Fibroblast of skin of back (primary cell): ENCODE data around the gene RTN4. TPM values are rescaled to one million over a fixed set of nuclear protein-coding genes. Genes with fewer than 3 reads are reported as not detected.
"Not testable (repeated sequence)": the region's sequence is repeated elsewhere in the genome, so short reads cannot be mapped to it uniquely, and the experiment has no call there.

Experiments used
- DNase-seq: peaks from one replicate; pipeline ENCODE4 v3.0.0-alpha.2; 2013
- polyA plus RNA-seq, 2 experiments: library from polyadenylated mRNA; unstranded; fragments of 120-200 nt; gene quantifications; one replicate each; pipeline ENCODE4 v1.2.1, GENCODE V29; 2013; ENCODE audit not compliant: insufficient read length in 2 of 2

The RTN4 gene, protein sequence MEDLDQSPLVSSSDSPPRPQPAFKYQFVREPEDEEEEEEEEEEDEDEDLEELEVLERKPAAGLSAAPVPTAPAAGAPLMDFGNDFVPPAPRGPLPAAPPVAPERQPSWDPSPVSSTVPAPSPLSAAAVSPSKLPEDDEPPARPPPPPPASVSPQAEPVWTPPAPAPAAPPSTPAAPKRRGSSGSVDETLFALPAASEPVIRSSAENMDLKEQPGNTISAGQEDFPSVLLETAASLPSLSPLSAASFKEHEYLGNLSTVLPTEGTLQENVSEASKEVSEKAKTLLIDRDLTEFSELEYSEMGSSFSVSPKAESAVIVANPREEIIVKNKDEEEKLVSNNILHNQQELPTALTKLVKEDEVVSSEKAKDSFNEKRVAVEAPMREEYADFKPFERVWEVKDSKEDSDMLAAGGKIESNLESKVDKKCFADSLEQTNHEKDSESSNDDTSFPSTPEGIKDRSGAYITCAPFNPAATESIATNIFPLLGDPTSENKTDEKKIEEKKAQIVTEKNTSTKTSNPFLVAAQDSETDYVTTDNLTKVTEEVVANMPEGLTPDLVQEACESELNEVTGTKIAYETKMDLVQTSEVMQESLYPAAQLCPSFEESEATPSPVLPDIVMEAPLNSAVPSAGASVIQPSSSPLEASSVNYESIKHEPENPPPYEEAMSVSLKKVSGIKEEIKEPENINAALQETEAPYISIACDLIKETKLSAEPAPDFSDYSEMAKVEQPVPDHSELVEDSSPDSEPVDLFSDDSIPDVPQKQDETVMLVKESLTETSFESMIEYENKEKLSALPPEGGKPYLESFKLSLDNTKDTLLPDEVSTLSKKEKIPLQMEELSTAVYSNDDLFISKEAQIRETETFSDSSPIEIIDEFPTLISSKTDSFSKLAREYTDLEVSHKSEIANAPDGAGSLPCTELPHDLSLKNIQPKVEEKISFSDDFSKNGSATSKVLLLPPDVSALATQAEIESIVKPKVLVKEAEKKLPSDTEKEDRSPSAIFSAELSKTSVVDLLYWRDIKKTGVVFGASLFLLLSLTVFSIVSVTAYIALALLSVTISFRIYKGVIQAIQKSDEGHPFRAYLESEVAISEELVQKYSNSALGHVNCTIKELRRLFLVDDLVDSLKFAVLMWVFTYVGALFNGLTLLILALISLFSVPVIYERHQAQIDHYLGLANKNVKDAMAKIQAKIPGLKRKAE
- polyA plus RNA-seq (2013, experiment 1 of 2; ENCODE audit: insufficient read length): 729 TPM
- 523 TPM for polyA plus RNA-seq (2013, experiment 2 of 2; ENCODE audit: insufficient read length)

DNA sequence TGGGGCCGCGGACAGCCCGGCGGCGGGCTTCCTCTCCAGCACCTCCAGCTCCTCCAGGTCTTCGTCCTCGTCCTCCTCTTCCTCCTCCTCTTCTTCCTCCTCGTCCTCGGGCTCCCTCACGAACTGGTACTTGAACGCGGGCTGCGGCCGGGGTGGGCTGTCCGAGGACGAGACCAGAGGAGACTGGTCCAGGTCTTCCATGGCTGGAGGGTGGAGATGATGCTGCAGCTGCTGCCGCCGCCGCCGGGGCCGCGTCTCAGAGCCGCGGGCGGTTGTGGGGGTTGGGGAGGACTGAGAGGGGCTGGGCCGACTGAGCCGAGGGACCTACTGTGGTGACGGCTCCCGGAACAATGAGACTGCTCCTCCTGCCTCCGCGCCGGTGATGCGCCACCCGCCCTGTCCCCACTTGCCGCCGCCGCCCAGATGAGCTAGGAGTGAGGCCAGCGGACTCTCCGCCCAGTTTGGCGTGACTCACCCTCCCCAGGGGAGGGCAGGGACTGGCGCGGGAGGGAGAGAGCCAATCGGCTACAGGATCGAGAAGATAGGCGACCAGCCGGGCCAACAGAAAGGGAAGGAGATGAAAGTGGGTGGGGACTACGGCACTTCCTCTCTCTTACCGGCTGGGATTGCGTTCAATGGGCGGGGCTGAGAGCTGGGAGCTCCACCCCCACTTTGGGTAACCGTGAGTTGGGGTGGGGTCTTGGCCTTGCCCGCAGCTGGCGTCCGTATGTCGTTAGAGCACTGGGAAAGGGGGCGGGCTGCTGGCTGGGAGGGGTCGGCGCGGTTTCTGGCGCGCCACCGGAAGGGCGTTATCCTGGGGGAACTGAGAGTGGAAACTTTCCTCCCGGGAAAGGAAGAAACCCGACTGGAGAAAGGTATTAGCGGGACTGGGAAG is at the start of gene RTN4:
TSS of gene RTN4 (minus strand) at position 352 of the 895 bp plus-strand sequence. CDS start at position 201, 151 bp downstream.
- DNase-seq: peak; percentile 100

DNA sequence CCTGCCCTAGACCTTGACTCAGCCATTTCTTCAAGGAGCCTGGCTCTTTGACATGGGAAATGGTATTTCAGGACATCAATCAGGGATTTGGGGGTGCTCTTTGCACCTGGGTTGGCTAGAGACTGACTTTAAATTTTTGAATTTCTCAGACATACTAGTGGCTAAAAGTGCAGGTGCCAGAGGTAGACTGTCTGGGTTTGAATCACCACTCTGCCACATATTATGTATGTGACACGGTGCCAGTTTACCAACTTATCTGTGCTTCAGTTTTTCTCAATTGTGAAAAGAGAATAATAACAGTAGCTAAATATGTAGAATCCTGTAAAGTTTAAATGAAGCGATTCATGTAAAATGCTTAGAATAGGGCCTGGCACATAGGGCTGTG is 49.2 kb upstream of the RTN4 start:
- no peak for DNase-seq

DNA sequence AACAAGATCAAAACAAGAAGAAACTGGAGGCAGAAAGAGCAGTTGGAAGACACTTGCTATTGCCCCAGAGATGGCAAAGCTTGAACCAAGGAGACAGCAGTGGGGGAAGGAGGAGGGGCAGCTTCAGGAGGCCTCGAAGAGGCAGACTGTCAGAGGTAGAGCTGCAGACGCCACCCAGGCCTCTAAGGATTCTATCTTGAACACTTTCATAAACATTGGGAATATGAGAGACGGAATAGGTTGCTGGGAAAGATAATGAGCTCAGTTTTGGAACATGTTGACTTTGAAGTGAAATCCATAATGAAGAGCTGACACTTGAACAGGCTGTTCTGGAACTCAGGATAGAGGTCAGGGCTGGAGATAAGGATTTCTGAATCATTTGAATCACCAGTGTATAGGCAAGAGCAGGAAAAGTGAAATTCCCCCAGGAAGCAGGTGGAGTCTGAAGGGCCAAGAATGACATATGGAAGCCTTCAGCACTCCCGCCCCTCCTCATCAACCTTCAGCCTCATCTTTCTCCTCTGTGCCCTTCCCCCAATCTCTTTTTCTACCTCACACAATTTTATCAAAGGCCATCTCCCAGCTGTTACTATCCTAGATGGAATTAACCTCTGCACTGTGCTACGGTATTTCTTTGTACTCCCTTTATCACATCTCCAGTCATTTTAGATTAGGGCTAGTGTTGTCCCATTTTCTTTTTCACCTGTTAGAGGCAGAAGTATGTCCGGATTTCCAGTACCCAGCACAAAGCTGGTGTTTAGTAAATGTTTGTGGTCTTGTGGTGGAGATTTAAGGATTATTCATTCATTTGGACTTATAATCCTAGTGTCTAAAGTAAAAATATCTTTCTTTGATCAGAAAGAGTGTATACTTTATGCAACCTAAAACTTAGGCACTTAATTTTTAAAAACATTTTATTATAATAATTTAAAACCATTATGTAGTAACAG is 47.5 kb upstream of the RTN4 start:
- DNase-seq: no peak

DNA sequence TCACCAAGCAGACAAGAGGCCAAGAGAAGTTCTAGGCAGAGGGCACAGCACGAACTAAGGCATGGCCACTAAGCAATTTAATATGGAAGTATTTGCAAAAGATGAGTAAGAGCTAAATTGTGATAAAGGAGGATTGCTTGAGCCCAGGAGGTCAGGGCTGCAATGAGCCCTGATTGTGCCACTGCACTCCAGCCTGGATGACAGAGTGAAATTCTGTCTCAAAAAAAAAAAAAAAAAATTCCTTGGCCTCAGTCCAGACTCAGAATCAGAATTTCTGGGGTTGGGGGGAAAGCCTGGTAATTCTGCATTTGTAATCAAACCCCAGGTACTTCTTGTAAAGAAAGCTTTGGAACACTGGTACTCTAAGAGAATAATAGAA is 46.8 kb upstream of the RTN4 start:
- DNase-seq: no peak

DNA sequence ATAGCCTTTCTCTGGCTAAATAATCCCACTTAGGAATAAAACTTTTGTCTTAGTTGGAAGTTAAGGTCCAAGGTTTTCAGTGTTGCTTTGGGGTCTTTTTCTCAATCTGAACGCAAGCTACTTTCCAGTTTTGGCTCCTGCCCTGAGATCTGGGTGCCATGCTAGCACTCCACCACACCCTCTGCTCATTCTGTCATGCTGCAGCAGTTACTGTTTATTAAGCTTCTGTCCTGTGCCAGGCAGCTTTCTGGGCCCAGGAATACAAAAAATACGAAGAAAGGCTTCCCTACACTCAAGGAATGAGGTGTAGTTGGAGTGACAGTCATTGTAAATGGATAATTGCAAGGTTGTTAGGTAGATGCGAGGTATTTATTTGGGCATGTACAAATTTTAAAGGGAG is 46.3 kb upstream of the RTN4 start:
- DNase-seq: no peak

DNA sequence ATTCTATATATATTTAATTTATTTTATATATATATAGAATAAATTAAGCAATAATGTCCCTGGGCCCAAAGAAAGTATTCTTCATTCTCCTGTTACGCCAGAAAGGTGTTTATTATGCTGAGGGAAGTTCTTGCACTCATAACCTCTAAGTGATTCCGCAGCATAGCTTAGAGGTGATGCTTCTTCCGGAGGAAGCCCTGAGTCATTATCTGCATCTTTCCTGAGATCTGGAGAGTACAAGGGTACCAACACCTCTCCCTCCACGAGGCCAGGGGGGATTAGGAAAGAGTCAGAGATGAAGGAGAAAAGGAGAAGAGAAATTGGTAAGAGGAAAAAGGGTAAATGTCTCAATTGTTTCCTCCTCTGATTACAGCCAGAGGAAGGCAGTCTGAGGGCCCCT is 43.1 kb upstream of the RTN4 start:
- peak; percentile 57 for DNase-seq

DNA sequence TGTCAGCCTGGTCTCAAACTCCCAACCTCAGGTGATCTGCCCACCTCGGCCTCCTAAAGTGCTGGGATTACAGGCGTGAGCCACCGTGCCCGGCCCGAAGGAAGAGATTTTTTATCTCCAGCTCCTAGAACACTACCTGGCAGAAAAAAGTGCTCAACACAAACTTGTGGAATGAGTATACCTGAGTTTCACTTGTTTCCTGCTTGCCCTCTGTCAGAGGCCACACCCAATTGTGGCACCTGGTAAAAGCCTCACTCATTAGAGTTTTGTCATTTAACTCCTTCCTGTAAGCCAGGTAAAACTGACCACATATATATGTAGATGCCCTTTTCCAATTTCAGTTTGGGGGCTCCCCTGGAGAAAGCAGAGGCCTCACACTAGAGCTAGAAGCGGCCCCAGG is 42.2 kb upstream of the RTN4 start:
- DNase-seq: no peak

DNA sequence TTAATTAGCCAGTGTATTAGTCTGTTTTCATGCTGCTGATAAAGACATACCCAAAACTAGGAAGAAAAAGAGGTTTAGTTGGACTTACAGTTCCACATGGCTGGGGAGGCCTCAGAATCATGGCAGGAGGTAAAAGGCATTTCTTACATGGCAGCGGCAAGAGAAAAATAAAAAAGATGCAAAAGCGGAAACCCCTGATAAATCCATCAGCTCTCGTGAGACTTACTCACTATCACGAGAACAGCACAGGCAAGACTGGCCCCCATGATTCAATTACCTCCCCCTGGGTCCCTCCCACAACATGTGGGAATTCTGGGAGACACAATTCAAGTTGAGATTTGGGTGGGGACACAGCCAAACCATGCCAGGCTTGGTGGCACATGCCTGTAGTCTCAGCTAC is 41.4 kb upstream of the RTN4 start:
- DNase-seq: not testable (repeated sequence)

DNA sequence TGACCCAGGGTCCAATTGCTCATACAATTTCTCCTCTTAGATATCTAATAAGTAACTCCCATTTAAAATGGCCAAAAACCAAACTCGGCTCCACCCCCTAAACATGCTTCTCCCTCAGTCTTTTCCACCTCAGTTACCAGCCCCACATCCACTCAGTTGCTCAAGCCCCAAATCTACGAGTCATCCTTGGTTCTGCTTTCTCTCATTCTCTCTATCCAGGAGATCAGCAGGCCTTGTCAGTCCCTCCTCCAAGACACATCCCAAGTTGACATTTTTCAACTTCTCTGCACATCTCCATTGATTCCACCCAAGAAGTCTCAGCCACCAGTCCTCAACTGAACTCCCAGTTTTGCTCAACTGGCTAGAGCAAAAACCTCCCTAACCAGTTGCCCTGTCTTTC is 40.5 kb upstream of the RTN4 start:
- peak; percentile 53 for DNase-seq

DNA sequence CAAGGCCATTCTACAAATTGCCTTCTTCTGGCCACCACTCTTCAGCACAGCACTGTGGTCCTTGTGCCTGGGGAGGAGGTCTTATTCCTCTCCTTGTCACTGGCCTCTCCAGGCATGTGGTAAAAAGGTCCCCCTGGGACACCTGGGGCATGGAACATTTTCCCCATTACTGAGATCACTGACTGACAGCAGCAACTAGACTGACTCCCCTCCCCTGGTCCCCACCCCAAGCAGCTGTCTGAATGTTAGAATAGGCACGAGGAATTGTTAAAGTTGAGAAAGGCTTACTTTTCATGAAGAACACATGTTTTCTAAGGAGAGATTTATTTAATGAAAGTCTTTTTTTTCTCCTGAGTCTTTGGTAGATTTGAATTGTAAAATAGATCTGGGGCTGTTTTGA is 39.5 kb upstream of the RTN4 start:
- no peak for DNase-seq

DNA sequence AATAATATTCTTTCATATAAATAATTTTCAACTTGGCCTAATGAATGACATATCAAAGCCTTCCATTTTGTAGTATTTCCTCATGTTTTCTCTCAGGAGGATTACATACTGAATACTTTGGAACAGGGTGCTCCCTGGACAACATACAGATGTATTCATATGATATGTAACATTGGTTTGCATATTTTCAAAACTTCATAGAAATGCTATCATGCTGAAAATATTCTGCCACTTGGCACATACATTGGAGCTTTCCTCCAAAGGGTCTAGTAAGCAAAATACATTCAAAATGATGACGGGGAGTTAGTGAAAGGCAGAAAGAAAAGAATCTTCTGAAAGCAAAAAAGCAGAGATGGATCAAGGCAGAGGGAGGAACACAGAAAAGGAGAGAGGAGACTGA is 38.1 kb upstream of the RTN4 start:
- peak; percentile 80 for DNase-seq

DNA sequence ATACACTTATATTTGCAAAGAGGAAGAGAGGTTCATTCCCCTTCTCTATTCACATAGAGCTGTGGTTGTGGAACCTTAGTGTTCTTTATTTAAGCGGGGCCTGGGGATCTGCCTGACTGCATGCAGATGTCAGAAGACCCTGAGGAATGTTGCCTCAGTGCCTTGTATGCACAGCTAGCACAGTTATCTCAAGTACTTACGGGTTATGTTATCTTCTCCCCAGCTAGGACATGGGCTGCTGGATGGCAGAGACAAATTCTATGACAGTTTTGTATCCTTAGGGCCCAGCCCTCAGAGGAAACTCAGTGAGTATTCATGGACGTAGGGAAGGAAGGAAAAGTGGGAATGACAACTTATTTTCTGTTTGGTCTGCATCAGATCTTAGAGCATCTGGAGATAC is 37.7 kb upstream of the RTN4 start:
- no peak for DNase-seq

DNA sequence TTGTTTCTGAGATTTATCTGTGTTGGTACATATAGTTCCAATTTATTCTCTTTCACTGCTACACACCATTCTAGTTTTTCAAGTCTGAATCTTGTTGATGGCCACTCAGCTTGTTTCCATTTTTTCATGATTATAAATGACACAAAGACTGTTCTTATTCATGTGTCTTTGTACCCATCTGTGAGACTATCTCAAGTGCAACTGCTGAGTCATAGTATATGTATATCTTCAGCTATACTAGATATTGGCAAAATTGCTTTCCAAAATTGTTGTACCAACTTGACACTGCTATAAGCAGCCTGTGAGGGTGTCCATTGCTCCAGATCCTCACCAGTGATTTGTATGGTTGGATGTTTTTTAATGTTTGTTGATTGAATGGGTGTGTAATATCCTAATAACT is 37.2 kb upstream of the RTN4 start:
- no peak for DNase-seq

DNA sequence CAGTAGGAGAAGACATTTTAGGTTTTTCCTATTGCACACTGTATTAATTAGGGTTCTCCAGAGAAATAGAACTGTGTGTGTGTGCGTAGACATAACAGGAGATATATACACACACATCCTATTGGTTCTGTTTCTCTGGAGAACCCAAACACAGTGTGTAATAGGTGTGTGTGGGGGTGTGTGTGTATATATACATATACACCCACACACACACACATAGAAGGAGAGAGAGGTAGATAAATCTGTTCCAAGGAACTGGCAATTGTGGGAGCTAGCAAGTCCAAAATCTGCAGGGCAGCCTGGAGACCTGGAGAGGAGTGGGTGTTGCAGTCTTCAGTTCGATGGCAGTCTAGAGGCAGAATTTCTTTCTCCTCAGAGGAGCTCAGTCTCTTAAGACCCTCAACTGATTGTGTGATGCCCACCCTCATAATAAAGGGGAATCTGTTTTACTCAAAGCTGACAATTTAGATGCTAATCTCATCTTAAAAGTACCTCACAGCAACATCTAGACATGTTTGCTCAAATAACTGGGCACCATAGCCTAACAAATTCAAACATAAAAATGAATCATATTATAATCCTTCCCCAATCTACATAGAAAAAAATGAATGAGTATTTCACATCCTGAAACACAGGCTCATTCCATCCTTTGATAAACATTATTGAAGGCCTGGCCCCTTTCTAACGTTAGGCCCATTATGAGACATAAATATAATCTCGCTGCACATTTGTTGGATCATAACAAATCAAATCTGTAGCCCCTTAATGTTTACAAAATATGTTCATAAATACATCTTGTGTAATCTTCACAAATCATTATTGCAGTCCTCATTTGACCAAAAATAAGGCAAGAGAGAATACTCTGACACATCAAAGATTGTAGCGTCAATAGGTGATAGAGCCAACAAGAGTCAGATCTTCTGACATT is 35.1 kb upstream of the RTN4 start:
- DNase-seq: no peak

DNA sequence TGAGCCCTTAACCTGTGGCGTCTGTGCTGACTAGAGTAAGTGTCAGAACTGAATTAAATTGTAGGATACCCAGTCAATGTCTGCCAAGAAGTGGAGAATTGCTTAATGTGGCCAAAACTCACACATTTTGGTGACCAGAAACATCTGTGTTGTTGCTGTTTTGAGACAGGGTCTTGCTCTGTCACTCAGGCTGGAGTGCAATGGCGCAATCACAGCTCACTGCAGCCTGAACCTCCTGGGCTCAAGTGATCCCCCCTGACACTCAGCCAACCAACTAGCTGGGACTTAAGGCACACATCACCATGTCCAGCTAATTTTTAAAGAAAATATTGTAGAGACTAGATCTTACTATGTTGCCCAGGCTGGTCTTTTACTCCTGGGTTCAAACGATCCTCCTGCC is 34.4 kb upstream of the RTN4 start:
- DNase-seq: no peak

DNA sequence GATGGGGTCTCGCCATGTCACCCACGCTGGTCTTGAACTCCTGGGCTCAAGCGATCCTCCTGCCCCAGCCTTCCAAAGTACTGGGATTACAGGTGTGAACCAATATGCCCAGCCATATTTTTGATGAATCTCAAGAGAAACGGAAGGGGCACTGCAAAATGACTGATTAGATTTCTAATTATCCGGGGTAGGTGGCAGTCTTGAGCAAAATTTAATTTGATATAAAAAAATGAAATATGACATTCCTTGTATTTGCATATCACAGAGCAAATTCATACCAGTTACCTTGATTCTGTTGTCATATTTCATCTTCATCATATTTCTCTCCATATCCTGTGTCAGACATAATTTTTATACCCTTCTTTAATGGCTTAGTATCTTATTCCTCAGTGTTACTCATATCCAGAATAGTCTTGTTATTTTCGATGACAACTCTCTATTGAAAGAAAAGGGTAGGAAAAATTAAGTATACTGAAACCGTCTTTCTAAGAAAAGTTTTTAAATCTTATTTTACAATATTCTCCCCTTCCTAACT is 30.0 kb upstream of the RTN4 start:
- no peak for DNase-seq

DNA sequence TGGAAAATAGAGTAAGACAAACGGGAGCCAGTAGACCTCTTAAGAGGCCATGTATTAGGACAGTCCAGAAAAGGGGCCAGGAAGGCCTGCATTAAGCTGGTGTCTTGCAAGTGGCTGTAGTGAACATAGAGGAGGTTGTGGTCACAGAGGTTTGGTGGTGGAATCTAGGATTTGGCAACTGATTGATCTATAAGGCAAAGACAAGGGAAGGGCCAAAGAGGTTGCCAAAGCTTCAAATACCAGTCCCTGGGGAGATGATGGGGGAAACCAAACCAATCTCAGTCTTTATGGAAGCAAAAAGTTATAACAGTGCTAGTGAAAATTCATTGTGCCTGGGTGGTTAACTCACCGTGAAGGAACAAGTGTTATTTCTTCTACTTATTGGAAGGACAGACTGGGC is 28.7 kb upstream of the RTN4 start:
- no peak for DNase-seq

DNA sequence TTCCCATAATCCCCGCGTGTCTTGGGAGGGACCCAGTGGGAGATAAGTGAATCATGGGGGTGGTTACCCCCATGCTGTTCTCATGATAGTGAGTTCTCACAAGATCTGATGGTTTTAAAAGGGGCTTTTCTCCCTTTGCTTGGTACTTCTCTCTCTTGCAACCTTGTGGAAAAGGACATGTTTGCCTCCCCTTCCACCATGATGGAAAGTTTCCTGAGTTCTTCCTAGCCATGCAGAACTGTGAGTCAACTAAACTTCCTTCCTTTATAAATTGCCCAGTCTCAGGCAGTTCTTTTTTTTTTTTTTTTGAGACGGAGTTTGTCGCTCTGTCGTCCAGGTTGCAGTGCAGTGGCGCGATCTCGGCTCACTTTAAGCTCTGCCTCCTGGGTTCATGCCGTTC is 26.5 kb upstream of the RTN4 start:
- no peak for DNase-seq

DNA sequence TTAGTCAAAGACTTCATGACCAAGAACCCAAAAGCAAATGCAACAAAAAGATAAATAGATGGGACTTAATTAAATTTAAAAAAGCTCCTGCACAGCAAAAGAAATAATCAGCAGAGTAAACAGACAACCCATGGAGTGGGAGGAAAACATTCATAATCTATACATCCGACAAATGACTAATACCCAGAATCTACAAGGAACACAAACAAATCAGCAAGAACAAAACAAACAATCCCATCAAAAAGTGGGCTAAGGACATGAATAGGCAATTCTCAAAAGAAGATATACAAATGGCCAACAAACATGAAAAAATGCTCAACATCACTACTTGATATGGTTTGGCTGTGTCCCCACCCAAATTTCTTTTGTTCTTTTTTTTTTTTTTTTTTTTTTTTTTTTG is 25.8 kb upstream of the RTN4 start:
- DNase-seq: not testable (repeated sequence)
